HG03060 (cell line): ENCODE data around the gene FGFR3.

Experiments used
- ATAC-seq: cut with Tn5 transposase; IDR thresholded peaks from one replicate; pipeline ENCODE4 v1.9.1; 2021; ENCODE audit warnings: low read depth, moderate number of reproducible peaks; ENCODE audit not compliant: unreplicated experiment

The FGFR3 gene

GRCh38 chr4:1792832-1793495, at the start of gene FGFR3:
TSS of gene FGFR3 (plus strand) at chr4:1793293. CDS start at chr4:1793935, 642 bp downstream.
- no peak for ATAC-seq

- ATAC-seq, result no peak
These were observed 49.5 kb upstream of the FGFR3 start for GRCh38 chr4:1743551-1743950.

DNA sequence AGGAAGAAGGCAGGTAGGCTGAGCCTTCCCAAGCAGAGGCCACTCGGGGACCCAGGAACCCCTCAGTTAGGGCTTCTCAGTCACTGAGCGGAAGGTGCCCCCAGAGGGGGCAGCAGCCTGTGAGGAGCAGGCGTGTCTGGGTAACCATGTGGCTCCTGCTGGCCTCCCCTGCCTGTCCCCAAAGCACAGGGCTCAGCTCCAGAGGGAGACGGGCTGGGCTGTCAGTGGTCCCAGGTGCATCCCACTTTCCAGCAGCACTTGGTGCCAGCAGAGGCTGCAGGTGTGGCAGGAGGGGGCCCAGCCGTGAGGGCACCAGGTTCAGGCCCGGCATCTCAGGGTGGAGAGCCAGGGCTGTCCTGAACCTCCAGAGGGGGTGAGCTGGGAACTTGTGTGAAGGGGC, 49.1 kb upstream of the FGFR3 start:
- no peak for ATAC-seq

DNA sequence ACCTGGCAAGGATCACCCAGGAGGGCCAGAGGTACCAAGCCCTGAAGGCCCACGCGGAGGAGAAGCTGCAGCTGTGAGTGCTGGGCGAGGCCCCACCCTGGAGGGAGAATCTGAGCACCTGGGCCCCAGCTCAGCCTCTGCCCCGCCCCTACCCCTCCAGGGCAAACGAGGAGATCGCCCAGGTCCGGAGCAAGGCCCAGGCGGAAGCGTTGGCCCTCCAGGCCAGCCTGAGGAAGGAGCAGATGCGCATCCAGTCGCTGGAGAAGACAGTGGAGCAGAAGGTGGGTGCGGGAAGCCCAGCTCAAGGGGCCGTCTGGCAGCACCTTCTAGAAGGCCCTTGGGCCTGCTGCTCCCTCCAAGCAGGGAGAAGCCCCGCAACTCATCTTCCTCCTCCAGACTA, 48.5 kb upstream of the FGFR3 start:
- ATAC-seq, result no peak

DNA sequence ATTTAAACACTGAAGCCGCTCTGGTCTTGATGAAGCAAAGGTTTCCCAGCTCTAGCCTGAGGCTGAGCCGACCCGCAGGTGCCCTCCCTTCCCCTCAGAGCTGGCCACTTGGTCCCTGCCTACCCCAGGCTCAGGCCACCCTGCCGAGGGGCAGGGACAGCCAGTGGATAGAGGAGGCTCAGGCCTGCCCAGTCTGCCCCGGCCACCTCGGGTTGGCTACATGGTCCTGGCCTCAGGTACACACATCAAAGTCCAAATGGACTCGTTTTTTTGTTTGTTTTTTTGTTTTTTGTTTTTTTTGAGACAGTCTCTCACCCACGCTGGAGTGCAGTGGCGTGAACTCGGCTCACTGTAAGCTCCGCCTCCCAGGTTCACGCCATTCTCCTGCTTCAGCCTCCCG, 47.9 kb upstream of the FGFR3 start:
- no peak for ATAC-seq

DNA sequence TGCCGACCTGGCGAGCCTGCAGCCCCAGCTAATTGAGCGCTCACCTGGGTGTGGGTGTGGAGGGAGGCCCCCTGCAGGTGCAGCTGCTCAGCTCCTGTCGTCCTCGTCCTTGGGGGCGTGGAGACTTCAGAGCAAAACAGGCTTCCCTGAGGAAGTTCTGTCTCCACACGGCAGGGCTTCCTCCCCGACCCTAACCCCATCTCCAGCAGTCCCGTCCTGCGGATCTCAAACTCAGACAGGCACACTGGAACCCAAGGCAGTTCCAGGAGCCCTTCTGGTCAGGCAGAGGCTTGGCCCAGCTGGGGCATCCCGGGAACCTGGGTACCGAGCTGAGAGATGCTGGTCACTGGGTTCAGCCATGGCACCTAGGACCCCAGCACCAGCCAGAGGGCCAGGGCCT, 47.4 kb upstream of the FGFR3 start:
- no peak for ATAC-seq

DNA sequence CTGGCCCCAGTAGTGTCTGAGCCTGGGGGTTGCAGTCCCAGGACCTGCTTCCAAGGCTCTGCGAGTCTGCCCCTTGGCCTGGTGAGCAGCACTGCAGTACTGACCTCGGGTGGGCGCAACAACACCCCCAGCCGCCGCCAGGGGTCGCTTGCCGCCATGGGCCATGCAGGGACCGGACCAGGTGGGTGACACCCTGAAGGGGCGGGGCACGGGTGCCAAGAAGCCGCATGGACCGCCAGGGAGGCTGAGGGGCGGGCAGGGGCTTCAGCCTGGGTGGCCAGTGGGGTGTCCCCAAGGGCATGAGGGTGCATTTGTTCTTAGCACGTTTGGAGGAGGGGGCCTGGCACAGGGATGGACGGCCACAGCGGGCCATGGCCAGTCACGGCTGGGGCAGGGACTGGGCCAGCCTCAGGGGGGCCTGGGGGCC, 46.8 kb upstream of the FGFR3 start:
- no peak for ATAC-seq

- ATAC-seq, result no peak
These were observed 46.0 kb upstream of the FGFR3 start for GRCh38 chr4:1746919-1747602.

DNA sequence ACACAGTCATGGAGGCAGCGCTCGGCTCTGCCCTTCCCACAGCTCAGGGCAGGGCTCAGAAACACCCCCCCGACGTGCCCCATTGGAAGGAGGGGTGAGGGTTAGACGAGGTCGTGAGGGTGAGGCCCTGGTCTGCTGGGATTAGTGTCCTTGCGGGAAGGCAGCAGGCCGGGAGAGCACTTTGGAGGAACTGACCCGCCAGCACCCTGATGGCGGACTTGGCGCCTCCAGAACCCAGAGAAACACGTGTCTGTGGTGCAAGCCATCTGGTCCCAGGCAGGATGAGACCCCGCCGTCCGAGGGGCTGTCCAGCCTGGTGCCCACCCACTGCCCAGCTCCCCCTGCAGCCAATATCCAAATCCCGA, 45.5 kb upstream of the FGFR3 start:
- ATAC-seq, result no peak

- ATAC-seq, result no peak
These were observed 44.6 kb upstream of the FGFR3 start for GRCh38 chr4:1748465-1748995.

DNA sequence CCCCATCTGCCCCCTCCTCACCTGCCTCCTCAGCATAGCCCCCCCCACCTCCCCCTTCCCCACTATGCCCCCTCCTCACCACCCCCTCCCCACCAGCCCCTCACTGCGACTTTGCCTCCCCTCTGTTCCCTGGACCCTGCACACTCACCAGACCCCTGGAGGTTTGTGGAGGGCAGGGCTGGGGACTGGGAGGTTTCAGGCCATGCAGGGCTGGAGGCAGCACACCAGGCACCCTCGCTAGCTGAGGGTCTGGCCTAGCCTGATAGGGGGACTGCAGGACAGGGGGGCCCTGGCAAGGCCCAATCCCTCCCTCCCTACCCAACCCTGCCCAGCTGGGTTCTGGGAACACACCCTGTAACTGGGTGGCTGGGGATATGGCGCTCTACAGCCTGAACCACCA, 43.7 kb upstream of the FGFR3 start:
- no peak for ATAC-seq

GRCh38 chr4:1749826-1750225, 43.3 kb upstream of the FGFR3 start:
- ATAC-seq, result no peak

DNA sequence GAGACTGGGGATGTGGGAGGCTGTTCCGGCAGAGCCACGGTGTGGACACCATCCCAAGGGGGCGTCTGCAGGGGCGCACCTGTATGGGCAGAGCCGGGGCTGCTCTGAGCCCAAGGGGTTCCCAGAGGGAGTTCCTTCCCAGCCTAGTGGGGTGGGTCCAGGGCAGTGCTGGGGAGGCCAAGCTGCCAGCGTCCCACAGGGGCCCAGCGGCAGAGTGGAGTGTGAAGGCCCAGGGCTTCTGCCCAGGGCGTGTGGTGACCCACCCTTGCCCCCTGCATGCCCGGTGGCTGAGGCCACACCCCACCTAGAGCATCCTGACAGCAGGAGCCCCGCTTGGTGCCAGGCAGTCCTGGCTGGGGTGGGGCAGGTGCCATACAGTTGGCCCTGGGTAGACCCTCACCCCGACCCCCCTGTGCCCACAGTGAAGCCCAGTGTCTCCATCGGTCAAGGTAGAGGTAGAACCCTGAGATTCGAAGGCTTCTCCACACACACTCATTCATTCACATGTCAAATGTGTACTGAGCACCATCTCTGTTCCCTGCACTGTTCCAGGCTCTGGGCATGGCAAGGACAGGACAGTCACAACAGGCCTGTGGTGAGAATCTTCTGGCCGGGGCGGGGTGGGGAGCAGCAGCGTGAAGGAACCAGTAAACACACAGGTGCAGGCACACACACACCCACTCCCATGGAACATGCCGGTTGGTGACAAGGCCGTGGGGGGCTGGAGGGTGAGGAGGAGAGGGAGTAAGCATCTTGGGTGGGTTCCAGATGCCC, 42.5 kb upstream of the FGFR3 start:
- no peak for ATAC-seq

- no peak for ATAC-seq
These were observed 41.8 kb upstream of the FGFR3 start for GRCh38 chr4:1751155-1751918.

DNA sequence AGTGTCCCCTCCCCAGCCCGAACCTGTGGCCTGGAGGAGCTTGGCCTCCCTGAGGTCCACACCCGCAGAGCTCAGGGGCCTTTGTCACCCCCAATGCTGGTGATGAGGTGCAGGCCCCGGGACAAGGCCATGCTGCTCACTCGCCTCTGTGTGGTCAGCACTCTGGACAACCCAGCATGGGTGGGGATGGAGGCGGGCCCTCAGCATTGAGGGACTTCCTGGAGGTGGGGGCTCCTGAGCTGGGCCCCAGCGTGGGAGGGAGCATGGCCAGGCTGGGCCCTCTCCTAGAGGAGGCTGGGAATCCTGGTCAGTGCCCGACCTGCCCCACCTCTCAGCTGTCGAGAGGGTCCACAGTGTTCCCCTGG, 41.2 kb upstream of the FGFR3 start:
- no peak for ATAC-seq

GRCh38 chr4:1752284-1753041, 40.6 kb upstream of the FGFR3 start:
- ATAC-seq, result no peak

GRCh38 chr4:1753294-1753696, 39.8 kb upstream of the FGFR3 start:
- ATAC-seq, result no peak

DNA sequence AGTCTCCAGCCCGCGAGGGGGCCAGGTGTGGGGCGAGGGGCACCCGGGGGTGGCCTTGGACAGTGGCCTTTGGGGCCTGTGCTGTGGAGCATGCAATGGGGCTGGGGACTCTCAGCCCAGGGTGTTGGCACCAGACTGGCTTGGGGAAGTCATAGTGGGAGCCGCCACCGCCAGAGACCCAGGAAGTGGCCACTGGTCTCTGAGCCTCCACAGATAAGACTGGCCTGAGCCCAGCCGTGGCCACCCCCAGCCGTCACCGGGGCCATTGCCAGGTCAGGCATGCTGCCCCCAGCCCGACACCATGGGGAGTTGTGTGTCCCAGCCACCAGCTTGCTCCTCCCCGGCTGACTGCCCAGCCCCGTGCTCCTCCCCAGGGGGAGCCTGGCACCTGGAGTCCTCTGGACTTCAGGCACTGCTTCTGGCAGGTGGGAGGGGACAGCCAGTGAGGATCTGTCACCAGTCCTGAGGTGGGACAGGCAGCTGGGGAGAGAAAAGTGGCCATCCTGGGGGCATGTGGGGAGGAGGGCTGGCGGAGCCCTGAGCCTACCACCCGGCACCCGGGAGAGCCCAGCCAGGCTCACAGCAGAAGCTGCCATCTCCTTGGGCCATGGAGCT, 39.3 kb upstream of the FGFR3 start:
- no peak for ATAC-seq

- no peak for ATAC-seq
These were observed 38.8 kb upstream of the FGFR3 start for GRCh38 chr4:1754336-1754735.

GRCh38 chr4:1755297-1755696, 37.8 kb upstream of the FGFR3 start:
- no peak for ATAC-seq
